HCT116 (cell line): ENCODE results near the gene ASCL2. TPM values are rescaled to one million over a fixed set of nuclear protein-coding genes. Genes with fewer than 3 reads are reported as not detected.

Source experiments
- ATAC-seq: fragments of 200-7000 bp; cut with Tn5 transposase; 2 replicates; pipeline ENCODE4 v1.9.1; 2020; ENCODE audit warnings: mild to moderate bottlenecking, moderate library complexity
- BruUV-seq: library from RNA; stranded (reverse); fragments of 400-500 nt; replicated peaks from 2 replicates; lab custom pipeline; 2021; lab: Mats Ljungman, UMichigan
- CTCF ChIA-PET: fragments of 300-600 bp; sonication (Branson Sonifier 250); formaldehyde crosslinking; loops from one replicate; lab custom pipeline; 2021; ENCODE audit warnings: antibody characterized with exemption; lab: Charles Lee
- POLR2A ChIA-PET: fragments of 300-600, 350-600 bp; sonication (Branson Sonifier 250); formaldehyde crosslinking; loops from one replicate; lab custom pipeline; 2021; ENCODE audit warnings: antibody characterized with exemption; lab: Charles Lee
- RAD21 ChIA-PET, 2 experiments: fragments of 300-600 bp; sonication (Branson Sonifier 250); formaldehyde crosslinking; loops; one replicate each; lab custom pipeline; 2023; ENCODE audit warnings: low total read pairs in 2 of 2; ENCODE audit not compliant: uncharacterized antibody in 2 of 2, unreplicated experiment in 2 of 2, low non-redundant PET in 1 of 2; lab: Charles Lee
- DNase-seq: peaks from one replicate; pipeline ENCODE4 v3.0.0-alpha.2; 2010; ENCODE audit warnings: low read depth, low spot score
- H2AFZ ChIP-seq: fragments of 200-600 bp; shearing (Covaris generic), sonication (generic); 2 replicates; pipeline ENCODE4 v1.6.1; 2017; ENCODE audit warnings: low read depth, mixed run types, mixed read lengths, antibody characterized with exemption, low read length; ENCODE audit not compliant: poor library complexity, severe bottlenecking
- H3K27ac ChIP-seq: 2 replicates; pipeline ENCODE4 v1.5.1; 2012; ENCODE audit warnings: low read depth, low read length
- H3K27me3 ChIP-seq: fragments of 200-600 bp; sonication (generic); 2 replicates; pipeline ENCODE4 v1.6.1; 2016; ENCODE audit warnings: mixed run types, low read length, mixed read lengths; ENCODE audit not compliant: insufficient read depth
- H3K36me3 ChIP-seq, 2 experiments: fragments of 200-500 bp in 1 of 2; fragments of 200-600 bp in 1 of 2; sonication (Bioruptor generic) in 1 of 2; sonication (generic) in 1 of 2; 2 replicates each; pipeline versions ENCODE4 v1.5.1 to v1.6.1; 2014 to 2016; ENCODE audit warnings: low read length in 2 of 2, inconsistent platforms in 1 of 2, mixed read lengths in 1 of 2, mixed run types in 1 of 2; ENCODE audit not compliant: insufficient read depth in 2 of 2, control insufficient read depth in 1 of 2
- H3K4me1 ChIP-seq, 2 experiments: fragments of 200-600 bp in 1 of 2; sonication (generic) in 1 of 2; 2 replicates each; pipeline versions ENCODE4 v1.5.1 to v1.6.1; 2012 to 2017; ENCODE audit warnings: low read length in 2 of 2, inconsistent platforms in 1 of 2, mild to moderate bottlenecking in 1 of 2, mixed read lengths in 1 of 2, mixed run types in 1 of 2, moderate library complexity in 1 of 2; ENCODE audit not compliant: insufficient read depth in 2 of 2, control insufficient read depth in 1 of 2
- H3K4me2 ChIP-seq: fragments of 200-600 bp; sonication (generic); 2 replicates; pipeline ENCODE4 v1.6.1; 2017; ENCODE audit warnings: mixed run types, low read length, mixed read lengths
- H3K4me3 ChIP-seq, 2 experiments: fragments of 200-600 bp in 1 of 2; sonication (generic) in 1 of 2; replicated peaks in 1 of 2; 2 replicates each; pipeline ENCODE4 v1.5.1; 2011 to 2016; ENCODE audit warnings: low read length in 2 of 2, control low read depth in 1 of 2, low read depth in 1 of 2, mild to moderate bottlenecking in 1 of 2, mixed read lengths in 1 of 2, mixed run types in 1 of 2
- H3K79me2 ChIP-seq: fragments of 200-600 bp; sonication (generic); 2 replicates; pipeline ENCODE4 v1.6.1; 2017; ENCODE audit warnings: mild to moderate bottlenecking, mixed run types, low read length, moderate library complexity, mixed read lengths; ENCODE audit not compliant: insufficient read depth
- H3K9ac ChIP-seq: fragments of 200-600 bp; sonication (generic); 2 replicates; pipeline ENCODE4 v1.6.1; 2016; ENCODE audit warnings: low read length, mixed read lengths
- H3K9me2 ChIP-seq: fragments of 200-600 bp; sonication (generic), shearing (Covaris generic); 2 replicates; pipeline ENCODE4 v1.6.1; 2017; ENCODE audit warnings: mixed run types, mild to moderate bottlenecking, moderate library complexity; ENCODE audit not compliant: insufficient read depth
- H3K9me3 ChIP-seq, 2 experiments: fragments of 200-500 bp in 1 of 2; fragments of 200-600 bp in 1 of 2; sonication (Bioruptor generic) in 1 of 2; sonication (generic) in 1 of 2; 2 replicates each; pipeline ENCODE4 v1.6.1; 2014 to 2017; ENCODE audit warnings: low read length in 2 of 2, mixed read lengths in 2 of 2, inconsistent platforms in 1 of 2, low read depth in 1 of 2, mild to moderate bottlenecking in 1 of 2, mixed run types in 1 of 2, moderate library complexity in 1 of 2; ENCODE audit not compliant: control insufficient read depth in 1 of 2, insufficient read depth in 1 of 2
- H4K20me1 ChIP-seq: fragments of 200-600 bp; sonication (generic), shearing (Covaris generic); 2 replicates; pipeline ENCODE4 v1.6.1; 2017; ENCODE audit warnings: mixed run types, mild to moderate bottlenecking, moderate library complexity; ENCODE audit not compliant: insufficient read depth
- CEBPB ChIP-seq: IDR thresholded peaks from 2 replicates; pipeline ENCODE4 v1.6.1; 2012; ENCODE audit warnings: low read depth
- CTCF ChIP-seq, 3 experiments: fragments of 200-600 bp in 1 of 3; sonication (generic) in 1 of 3; IDR thresholded peaks in 2 of 3; conservative IDR thresholded peaks in 1 of 3; 2 replicates each; pipeline ENCODE4 v1.5.1; 2012 to 2017; ENCODE audit warnings: low read depth in 2 of 3, low read length in 2 of 3, antibody characterized with exemption in 1 of 3, borderline replicate concordance in 1 of 3, control low read depth in 1 of 3, mild to moderate bottlenecking in 1 of 3, mixed read lengths in 1 of 3, mixed run types in 1 of 3, moderate library complexity in 1 of 3; ENCODE audit not compliant: insufficient read depth in 1 of 3
- POLR2A ChIP-seq: IDR thresholded peaks from 2 replicates; pipeline ENCODE4 v1.7.0; 2011; ENCODE audit warnings: borderline replicate concordance; ENCODE audit not compliant: insufficient read depth, insufficient read length; ENCODE audit errors: extremely low read depth
- POLR2AphosphoS5 ChIP-seq: IDR thresholded peaks from 2 replicates; pipeline ENCODE4 v1.6.1; 2011; ENCODE audit warnings: mild to moderate bottlenecking, low read depth, low read length, moderate library complexity
- SIN3A ChIP-seq: IDR thresholded peaks from 2 replicates; pipeline ENCODE4 v1.6.1; 2012; ENCODE audit warnings: low read depth
- SP1 ChIP-seq: IDR thresholded peaks from 2 replicates; pipeline ENCODE4 v1.6.1; 2012; ENCODE audit warnings: low read depth
- SRF ChIP-seq: IDR thresholded peaks from 2 replicates; pipeline ENCODE4 v1.6.1; 2012; ENCODE audit warnings: low read depth
- intact Hi-C: fragments of 100-400 bp; cut with micrococcal nuclease; formaldehyde crosslinking; loops from 2 replicates; pipeline ENCODE4 v1.10.0; 2022
- total RNA-seq: library from RNA; stranded (reverse); gene quantifications from one replicate; pipeline ENCODE4 v1.2.1, GENCODE V29; 2021; ENCODE audit not compliant: unreplicated experiment

Gene ASCL2
- total RNA-seq, 1 experiment from 2014 or later: not detected

- Histone ChIP-seq H3K9ac (no peak overlapping the region), H3K27me3 (no peaks in the 10 kb centered on the region), H3K4me1 (peaks cover 0 to 10% of the 10 kb centered on the region in 2 experiments; a peak in 2 of 4 replicates), H3K9me3 (no peaks in the 10 kb centered on the region), H3K36me3 (no peaks in the 10 kb centered on the region), H3K9me2 (no peaks in the 10 kb centered on the region), H3K27ac (no peak overlapping the region), H3K4me3 (no peak overlapping the region), H2AFZ (no peak overlapping the region), H3K79me2 (no peaks in the 10 kb centered on the region), H3K4me2 (no peak overlapping the region), H4K20me1 (no peaks in the 10 kb centered on the region)
- ATAC-seq (no peak), DNase-seq (no peak)
- no TSS peak for BruUV-seq
- intact Hi-C loops: no loop called here
- TF ChIP-seq SRF: no peak
- no peak for TF ChIP-seq POLR2AphosphoS5
- no peak for TF ChIP-seq CTCF (IDR thresholded peaks at IDR 0.05 in 2 of 3, conservative IDR thresholded peaks at IDR 0.05 in 1 of 3; ENCODE audit: borderline replicate concordance in 1 of 3, insufficient read depth in 1 of 3, low read depth in 2 of 3, low read length in 2 of 3)
- TF ChIP-seq CEBPB: no peak
- no peak for TF ChIP-seq SP1
- no peak for TF ChIP-seq SIN3A
- RAD21 ChIA-PET: no interaction called here
- CTCF ChIA-PET: no interaction called here
- POLR2A ChIA-PET: no interaction called here
Measured at GRCh38 chr11:2265396-2265795, 5.0 kb downstream of the ASCL2 start.

DNA sequence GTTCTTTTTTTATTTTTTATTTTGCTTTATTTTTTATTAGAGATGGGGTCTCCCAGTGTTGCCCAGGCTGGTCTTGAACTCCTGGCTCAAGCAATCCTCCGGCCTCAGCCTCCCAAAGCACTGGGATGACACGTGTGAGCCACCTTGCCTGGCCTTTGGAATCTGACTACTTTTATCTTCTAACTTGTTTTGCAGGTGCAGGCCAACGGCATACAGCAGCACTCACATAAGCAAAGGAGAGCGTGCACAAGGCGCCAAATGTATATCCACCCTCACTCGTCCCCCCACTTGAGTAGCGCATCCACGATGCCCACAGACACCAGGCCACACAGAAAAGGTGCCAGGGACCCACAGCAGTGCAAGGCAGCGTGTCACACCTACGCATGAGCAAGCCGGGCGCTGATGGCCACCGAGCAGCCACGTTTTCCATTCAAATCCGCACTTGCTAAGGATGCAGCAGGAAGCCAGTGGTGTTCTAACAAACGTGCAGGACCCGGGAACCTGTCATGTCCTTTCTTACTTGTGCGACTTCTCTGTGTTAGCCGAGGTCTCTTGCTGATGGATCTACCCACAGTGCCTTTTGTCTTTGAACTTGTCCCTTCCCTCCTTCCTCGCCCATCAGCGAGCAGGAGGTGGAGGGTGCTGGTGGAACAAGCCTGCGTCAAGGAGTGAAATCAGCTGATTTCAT lies 5.9 kb downstream of the ASCL2 start:
- POLR2A ChIA-PET: no interaction called here
- intact Hi-C loops: no loop called here
- BruUV-seq: no TSS peak
- peaks cover 0 to 9% of the 10 kb centered on the region in 2 experiments; a peak in 2 of 4 replicates for H3K4me1 ChIP-seq
- no peak for TF ChIP-seq POLR2A
- CTCF ChIA-PET: no interaction called here
- H4K20me1 ChIP-seq: no peaks in the 10 kb centered on the region
- no peak for DNase-seq
- ATAC-seq: no peak
- no peak overlapping the region for H3K4me3 ChIP-seq
- no peak overlapping the region for H3K4me2 ChIP-seq
- no peaks in the 10 kb centered on the region for H3K79me2 ChIP-seq
- RAD21 ChIA-PET: no interaction called here
- no peaks in the 10 kb centered on the region for H3K9me3 ChIP-seq
- H3K27me3 ChIP-seq: no peaks in the 10 kb centered on the region
- no peak overlapping the region for H3K27ac ChIP-seq
- H2AFZ ChIP-seq: no peak overlapping the region
- no peaks in the 10 kb centered on the region for H3K9me2 ChIP-seq
- no peaks in the 10 kb centered on the region for H3K36me3 ChIP-seq
- H3K9ac ChIP-seq: no peak overlapping the region
